Measurements from ENCODE around the gene IGF2BP2.
"Not testable (repeated sequence)": the region's sequence is repeated elsewhere in the genome, so short reads cannot be mapped to it uniquely, and the experiment has no call there.

The IGF2BP2 gene

GRCh38 chr3:185789134-185789533 lies 35.7 kb downstream of the IGF2BP2 start:
- no peak overlapping the region for H2AFZ ChIP-seq (ENCODE audit: low read length)
- H3K79me1 ChIP-seq (ENCODE audit: low read depth, low read length) = peaks cover 5% of the 10 kb centered on the region
- WGBS, 2 donors (ENCODE audit: extremely low coverage in 2 of 2, insufficient read length in 2 of 2, insufficient replicate concordance in 1 of 2) = no CpG with 5 or more reads among the region's 2 CpGs
- no peak overlapping the region for H3K4me2 ChIP-seq (ENCODE audit: insufficient read depth, low read length, poor library complexity, severe bottlenecking)
- no peak overlapping the region for H3K4ac ChIP-seq (ENCODE audit: low read length)
- no peak overlapping the region for H2AK5ac ChIP-seq (ENCODE audit: low read depth, low read length)
- no peak overlapping the region for H4K91ac ChIP-seq (ENCODE audit: low read depth, low read length, poor library complexity)
- no peak overlapping the region for H2BK15ac ChIP-seq (ENCODE audit: low read length)
- H2BK12ac ChIP-seq (ENCODE audit: low read length) = no peak overlapping the region
- H2BK120ac ChIP-seq (ENCODE audit: low read depth, low read length) = no peak overlapping the region
- no peak for DNase-seq (ENCODE audit: low spot score)
- H3K4me3 ChIP-seq (ENCODE audit: low read length in 2 of 2) = no peak overlapping the region
- H3K36me3 ChIP-seq (replicated peaks in 1 of 2; ENCODE audit: control insufficient read depth in 2 of 2, insufficient read depth in 2 of 2, low read length in 2 of 2) = peaks cover 3 to 27% of the 10 kb centered on the region in 2 donors
- no peaks in the 10 kb centered on the region for H3K9me3 ChIP-seq (replicated peaks in 1 of 2; ENCODE audit: control insufficient read depth in 2 of 2, insufficient read depth in 1 of 2, low read depth in 1 of 2, low read length in 2 of 2)
- H2BK5ac ChIP-seq (ENCODE audit: low read length) = no peak overlapping the region
- no peaks in the 10 kb centered on the region for H3K27me3 ChIP-seq (ENCODE audit: control insufficient read depth in 3 of 3, insufficient read depth in 3 of 3, low read depth in 1 of 3, low read length in 3 of 3)
- no peak overlapping the region for H3K14ac ChIP-seq (ENCODE audit: low read length)
- H4K8ac ChIP-seq (ENCODE audit: low read depth, low read length) = no peak overlapping the region
- no peak overlapping the region for H3K18ac ChIP-seq (ENCODE audit: low read length)
- no peak overlapping the region for H3K9ac ChIP-seq (ENCODE audit: low read depth, low read length, poor library complexity)
- no peak overlapping the region for H3K27ac ChIP-seq (replicated peaks; ENCODE audit: low read length)
- peaks cover 0 to 7% of the 10 kb centered on the region in 2 donors for H3K4me1 ChIP-seq (ENCODE audit: control insufficient read depth in 2 of 2, insufficient read depth in 1 of 2, low read depth in 1 of 2, low read length in 2 of 2)
- no peak overlapping the region for H3K23ac ChIP-seq (ENCODE audit: low read depth, low read length, poor library complexity)

GRCh38 chr3:185788292-185788691 lies 36.5 kb downstream of the IGF2BP2 start:
- no peak overlapping the region for H3K4me3 ChIP-seq (ENCODE audit: low read length in 2 of 2)
- peaks cover 5% of the 10 kb centered on the region for H3K79me1 ChIP-seq (ENCODE audit: low read depth, low read length)
- no peak overlapping the region for H3K14ac ChIP-seq (ENCODE audit: low read length)
- no peak overlapping the region for H3K23ac ChIP-seq (ENCODE audit: low read depth, low read length, poor library complexity)
- no peak overlapping the region for H4K91ac ChIP-seq (ENCODE audit: low read depth, low read length, poor library complexity)
- no peak overlapping the region for H3K9ac ChIP-seq (ENCODE audit: low read depth, low read length, poor library complexity)
- peaks cover 3 to 32% of the 10 kb centered on the region in 2 donors for H3K36me3 ChIP-seq (replicated peaks in 1 of 2; ENCODE audit: control insufficient read depth in 2 of 2, insufficient read depth in 2 of 2, low read length in 2 of 2)
- H2AK5ac ChIP-seq (ENCODE audit: low read depth, low read length) = no peak overlapping the region
- no peak overlapping the region for H2BK120ac ChIP-seq (ENCODE audit: low read depth, low read length)
- no peak overlapping the region for H2AFZ ChIP-seq (ENCODE audit: low read length)
- no peaks in the 10 kb centered on the region for H3K27me3 ChIP-seq (ENCODE audit: control insufficient read depth in 3 of 3, insufficient read depth in 3 of 3, low read depth in 1 of 3, low read length in 3 of 3)
- H2BK5ac ChIP-seq (ENCODE audit: low read length) = no peak overlapping the region
- no peak overlapping the region for H3K18ac ChIP-seq (ENCODE audit: low read length)
- no peak overlapping the region for H4K8ac ChIP-seq (ENCODE audit: low read depth, low read length)
- H3K4me2 ChIP-seq (ENCODE audit: insufficient read depth, low read length, poor library complexity, severe bottlenecking) = no peak overlapping the region
- H2BK15ac ChIP-seq (ENCODE audit: low read length) = no peak overlapping the region
- H3K27ac ChIP-seq (replicated peaks; ENCODE audit: low read length) = no peak overlapping the region
- no peak overlapping the region for H3K4ac ChIP-seq (ENCODE audit: low read length)
- DNase-seq (ENCODE audit: low spot score) = no peak
- H3K9me3 ChIP-seq (replicated peaks in 1 of 2; ENCODE audit: control insufficient read depth in 2 of 2, insufficient read depth in 1 of 2, low read depth in 1 of 2, low read length in 2 of 2) = no peaks in the 10 kb centered on the region
- H3K4me1 ChIP-seq (ENCODE audit: control insufficient read depth in 2 of 2, insufficient read depth in 1 of 2, low read depth in 1 of 2, low read length in 2 of 2) = peaks cover 0 to 7% of the 10 kb centered on the region in 2 donors
- WGBS, 2 donors (ENCODE audit: extremely low coverage in 2 of 2, insufficient read length in 2 of 2, insufficient replicate concordance in 1 of 2) = no CpG with 5 or more reads among the region's 2 CpGs
- H2BK12ac ChIP-seq (ENCODE audit: low read length) = no peak overlapping the region

DNA sequence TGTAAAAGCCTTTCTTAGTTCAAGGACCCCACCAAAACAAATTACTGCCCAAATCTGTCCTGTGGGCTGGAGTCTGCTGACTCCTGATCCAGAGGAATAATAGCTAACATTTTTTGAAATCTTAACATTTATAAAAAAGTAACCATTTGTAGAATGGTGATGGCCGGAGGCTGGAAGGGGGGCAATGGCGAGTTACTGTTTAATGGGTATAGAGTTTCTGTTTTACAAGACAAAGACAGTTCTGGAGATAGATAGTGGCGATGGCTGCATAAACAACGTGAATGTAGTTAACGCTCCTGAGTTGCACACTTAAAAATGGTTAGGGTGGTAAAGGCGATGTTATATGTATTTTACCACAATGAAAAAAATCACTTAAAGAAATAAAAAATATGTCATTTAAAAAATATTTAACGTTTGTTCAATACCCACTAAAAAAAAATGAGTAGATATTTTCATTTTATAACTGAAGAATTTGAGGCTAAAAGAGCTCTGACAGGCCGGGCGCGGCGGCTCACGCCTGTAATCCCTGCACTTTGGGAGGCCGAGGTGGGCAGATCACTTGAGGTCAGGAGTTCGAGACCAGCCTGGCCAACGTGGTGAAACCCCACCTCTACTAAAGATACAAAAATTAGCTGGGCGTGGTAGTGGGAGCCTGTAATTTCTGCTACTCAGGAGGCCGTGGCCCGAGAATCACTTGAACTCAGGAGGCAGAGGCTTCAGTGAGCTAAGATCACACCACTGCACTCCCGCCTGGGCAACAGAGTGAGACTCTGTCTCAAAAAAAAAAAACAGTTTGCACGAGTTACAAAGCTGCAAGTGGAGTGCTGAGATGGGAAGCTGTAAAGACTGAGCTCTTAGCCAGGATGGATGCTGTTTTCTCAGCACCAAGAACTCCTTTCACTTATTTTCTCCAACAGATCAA lies 37.6 kb downstream of the IGF2BP2 start:
- H3K27ac ChIP-seq (replicated peaks; ENCODE audit: low read length) = no peak overlapping the region
- H2AFZ ChIP-seq (ENCODE audit: low read length) = no peak overlapping the region
- H3K79me1 ChIP-seq (ENCODE audit: low read depth, low read length) = peaks cover 5% of the 10 kb centered on the region
- WGBS, 2 donors (ENCODE audit: extremely low coverage in 2 of 2, insufficient read length in 2 of 2, insufficient replicate concordance in 1 of 2) = no CpG with 5 or more reads among the region's 20 CpGs
- H2BK12ac ChIP-seq (ENCODE audit: low read length) = no peak overlapping the region
- H3K14ac ChIP-seq (ENCODE audit: low read length) = no peak overlapping the region
- no peak overlapping the region for H4K91ac ChIP-seq (ENCODE audit: low read depth, low read length, poor library complexity)
- H2AK5ac ChIP-seq (ENCODE audit: low read depth, low read length) = no peak overlapping the region
- no peak overlapping the region for H3K9ac ChIP-seq (ENCODE audit: low read depth, low read length, poor library complexity)
- no peaks in the 10 kb centered on the region for H3K27me3 ChIP-seq (ENCODE audit: control insufficient read depth in 3 of 3, insufficient read depth in 3 of 3, low read depth in 1 of 3, low read length in 3 of 3)
- no peak overlapping the region for H3K23ac ChIP-seq (ENCODE audit: low read depth, low read length, poor library complexity)
- H3K4me2 ChIP-seq (ENCODE audit: insufficient read depth, low read length, poor library complexity, severe bottlenecking) = no peak overlapping the region
- H2BK120ac ChIP-seq (ENCODE audit: low read depth, low read length) = no peak overlapping the region
- H3K18ac ChIP-seq (ENCODE audit: low read length) = no peak overlapping the region
- no peak overlapping the region for H3K4ac ChIP-seq (ENCODE audit: low read length)
- H3K4me3 ChIP-seq (ENCODE audit: low read length in 2 of 2) = no peak overlapping the region
- H4K8ac ChIP-seq (ENCODE audit: low read depth, low read length) = no peak overlapping the region
- no peak overlapping the region for H2BK5ac ChIP-seq (ENCODE audit: low read length)
- no peaks in the 10 kb centered on the region for H3K9me3 ChIP-seq (replicated peaks in 1 of 2; ENCODE audit: control insufficient read depth in 2 of 2, insufficient read depth in 1 of 2, low read depth in 1 of 2, low read length in 2 of 2)
- DNase-seq (ENCODE audit: low spot score) = no peak
- peaks cover 0 to 7% of the 10 kb centered on the region in 2 donors for H3K4me1 ChIP-seq (ENCODE audit: control insufficient read depth in 2 of 2, insufficient read depth in 1 of 2, low read depth in 1 of 2, low read length in 2 of 2)
- no peak overlapping the region for H2BK15ac ChIP-seq (ENCODE audit: low read length)
- H3K36me3 ChIP-seq (replicated peaks in 1 of 2; ENCODE audit: control insufficient read depth in 2 of 2, insufficient read depth in 2 of 2, low read length in 2 of 2) = peaks cover 3 to 40% of the 10 kb centered on the region in 2 donors

- H3K79me1 ChIP-seq (ENCODE audit: low read depth, low read length); H4K91ac ChIP-seq (ENCODE audit: low read depth, low read length, poor library complexity); H3K4ac ChIP-seq (ENCODE audit: low read length); H4K8ac ChIP-seq (ENCODE audit: low read depth, low read length); H3K27ac ChIP-seq (replicated peaks; ENCODE audit: low read length); H3K27me3 ChIP-seq (ENCODE audit: control insufficient read depth in 3 of 3, insufficient read depth in 3 of 3, low read depth in 1 of 3, low read length in 3 of 3); H2BK5ac ChIP-seq (ENCODE audit: low read length); H2BK120ac ChIP-seq (ENCODE audit: low read depth, low read length); H3K18ac ChIP-seq (ENCODE audit: low read length); H2AK5ac ChIP-seq (ENCODE audit: low read depth, low read length); H3K4me3 ChIP-seq (ENCODE audit: low read length in 2 of 2); H3K4me1 ChIP-seq (ENCODE audit: control insufficient read depth in 2 of 2, insufficient read depth in 1 of 2, low read depth in 1 of 2, low read length in 2 of 2); H3K4me2 ChIP-seq (ENCODE audit: insufficient read depth, low read length, poor library complexity, severe bottlenecking); H3K14ac ChIP-seq (ENCODE audit: low read length); H3K9ac ChIP-seq (ENCODE audit: low read depth, low read length, poor library complexity); H2AFZ ChIP-seq (ENCODE audit: low read length); H2BK12ac ChIP-seq (ENCODE audit: low read length); H3K23ac ChIP-seq (ENCODE audit: low read depth, low read length, poor library complexity); H3K9me3 ChIP-seq (replicated peaks in 1 of 2; ENCODE audit: control insufficient read depth in 2 of 2, insufficient read depth in 1 of 2, low read depth in 1 of 2, low read length in 2 of 2); DNase-seq (ENCODE audit: low spot score); H2BK15ac ChIP-seq (ENCODE audit: low read length): not testable (repeated sequence)
- peaks cover 3 to 37% of the 10 kb centered on the region in 2 donors for H3K36me3 ChIP-seq (replicated peaks in 1 of 2; ENCODE audit: control insufficient read depth in 2 of 2, insufficient read depth in 2 of 2, low read length in 2 of 2)
- no CpG with 5 or more reads among the region's 8 CpGs for WGBS, 2 donors (ENCODE audit: extremely low coverage in 2 of 2, insufficient read length in 2 of 2, insufficient replicate concordance in 1 of 2)
Measured at GRCh38 chr3:185786258-185786657, 38.6 kb downstream of the IGF2BP2 start.

All from neuronal stem cell (in vitro differentiated cells).